ENCODE data around the gene CENPU.

CENPU gene

DNA sequence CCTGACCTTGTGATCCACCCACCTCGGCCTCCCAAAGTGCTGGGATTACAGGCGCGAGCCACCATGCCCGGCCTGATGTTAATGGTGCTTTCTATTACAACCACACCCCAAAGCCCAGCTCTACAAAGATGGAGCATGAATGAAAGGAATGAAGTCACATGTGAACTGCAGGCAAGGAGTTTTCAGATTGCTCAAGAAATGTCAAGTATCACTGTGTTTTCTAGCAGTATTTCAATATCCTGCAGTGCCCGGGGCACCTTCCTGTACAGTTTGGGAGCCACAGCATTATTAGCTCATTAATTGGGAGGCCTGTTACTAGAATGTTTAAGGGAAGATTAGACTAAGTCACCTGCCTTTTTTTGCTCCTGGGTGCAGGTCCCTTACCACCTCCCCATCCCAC lies 44.2 kb downstream of the CENPU start (continued):
- TF ChIP-seq, protein P1, sequence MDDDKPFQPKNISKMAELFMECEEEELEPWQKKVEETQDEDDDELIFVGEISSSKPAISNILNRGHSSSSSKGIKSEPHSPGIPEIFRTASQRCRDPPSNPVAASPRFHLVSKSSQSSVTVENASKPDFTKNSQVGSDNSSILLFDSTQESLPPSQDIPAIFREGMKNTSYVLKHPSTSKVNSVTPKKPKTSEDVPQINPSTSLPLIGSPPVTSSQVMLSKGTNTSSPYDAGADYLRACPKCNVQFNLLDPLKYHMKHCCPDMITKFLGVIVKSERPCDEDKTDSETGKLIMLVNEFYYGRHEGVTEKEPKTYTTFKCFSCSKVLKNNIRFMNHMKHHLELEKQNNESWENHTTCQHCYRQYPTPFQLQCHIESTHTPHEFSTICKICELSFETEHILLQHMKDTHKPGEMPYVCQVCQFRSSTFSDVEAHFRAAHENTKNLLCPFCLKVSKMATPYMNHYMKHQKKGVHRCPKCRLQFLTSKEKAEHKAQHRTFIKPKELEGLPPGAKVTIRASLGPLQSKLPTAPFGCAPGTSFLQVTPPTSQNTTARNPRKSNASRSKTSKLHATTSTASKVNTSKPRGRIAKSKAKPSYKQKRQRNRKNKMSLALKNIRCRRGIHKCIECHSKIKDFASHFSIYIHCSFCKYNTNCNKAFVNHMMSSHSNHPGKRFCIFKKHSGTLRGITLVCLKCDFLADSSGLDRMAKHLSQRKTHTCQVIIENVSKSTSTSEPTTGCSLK (tag by site-specific recombination; IDR thresholded peaks at IDR 0.05), result no peak
- no peak for TF ChIP-seq ZFP41 (tag by site-specific recombination; IDR thresholded peaks at IDR 0.05; ENCODE audit: borderline replicate concordance)

DNA sequence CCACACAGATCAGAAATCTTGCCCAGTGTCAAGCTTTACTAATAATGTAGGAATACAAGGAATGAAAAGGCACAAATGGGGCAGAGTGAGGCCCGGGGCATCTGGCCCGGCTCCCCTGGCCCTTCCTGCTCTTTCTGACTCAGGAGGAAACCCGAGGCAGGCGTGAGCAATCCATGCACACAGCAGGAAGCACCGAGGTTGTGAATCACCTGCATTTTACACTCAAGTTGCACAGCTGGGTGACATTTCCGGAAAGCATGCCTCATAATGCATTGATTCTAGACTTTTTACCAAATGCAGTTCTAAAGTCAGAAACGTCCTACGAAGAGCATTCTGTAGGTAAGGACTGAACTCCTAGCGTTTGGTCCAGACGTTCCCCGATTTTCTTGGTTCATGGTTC lies 45.4 kb downstream of the CENPU start:
- CTCF ChIA-PET, result no interaction called here
- Histone ChIP-seq H3K27ac (ENCODE audit: extremely low read depth, low read depth, low read length) (no peak overlapping the region), H3K36me3 (ENCODE audit: control insufficient read depth in 2 of 2, insufficient read depth in 1 of 2, low read length in 2 of 2) (peaks cover 0 to 26% of the 10 kb centered on the region in 2 experiments), H3K4me3 (ENCODE audit: low read depth, low read length) (no peak overlapping the region), H3K4me1 (ENCODE audit: control insufficient read depth, insufficient read depth, low read length) (no peaks in the 10 kb centered on the region), H3K9me3 (ENCODE audit: control insufficient read depth, insufficient read depth, low read depth, low read length) (no peaks in the 10 kb centered on the region)
- POLR2A ChIA-PET, result no interaction called here
- peak; percentile 63 for TF ChIP-seq ZBTB17 (tag by site-specific recombination; IDR thresholded peaks at IDR 0.05)
- TF ChIP-seq, protein P2, sequence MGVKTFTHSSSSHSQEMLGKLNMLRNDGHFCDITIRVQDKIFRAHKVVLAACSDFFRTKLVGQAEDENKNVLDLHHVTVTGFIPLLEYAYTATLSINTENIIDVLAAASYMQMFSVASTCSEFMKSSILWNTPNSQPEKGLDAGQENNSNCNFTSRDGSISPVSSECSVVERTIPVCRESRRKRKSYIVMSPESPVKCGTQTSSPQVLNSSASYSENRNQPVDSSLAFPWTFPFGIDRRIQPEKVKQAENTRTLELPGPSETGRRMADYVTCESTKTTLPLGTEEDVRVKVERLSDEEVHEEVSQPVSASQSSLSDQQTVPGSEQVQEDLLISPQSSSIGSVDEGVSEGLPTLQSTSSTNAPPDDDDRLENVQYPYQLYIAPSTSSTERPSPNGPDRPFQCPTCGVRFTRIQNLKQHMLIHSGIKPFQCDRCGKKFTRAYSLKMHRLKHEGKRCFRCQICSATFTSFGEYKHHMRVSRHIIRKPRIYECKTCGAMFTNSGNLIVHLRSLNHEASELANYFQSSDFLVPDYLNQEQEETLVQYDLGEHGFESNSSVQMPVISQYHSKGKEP (tag by site-specific recombination; IDR thresholded peaks at IDR 0.05), result peak; percentile 77
- 0 out of 2 replicates have a peak, but pooled peaks have one; percentile 34 for TF ChIP-seq ZNF660 (tag by site-specific recombination; IDR thresholded peaks at IDR 0.05)
- peak; percentile 50 for TF ChIP-seq ZIC2 (tag by site-specific recombination; IDR thresholded peaks at IDR 0.05)
- no peak for TF ChIP-seq ZNF175 (tag by site-specific recombination; IDR thresholded peaks at IDR 0.05)
- no peak for TF ChIP-seq OSR2 (tag by site-specific recombination; IDR thresholded peaks at IDR 0.05)
- TF ChIP-seq ZNF2 (tag by site-specific recombination; IDR thresholded peaks at IDR 0.05), result no peak

- H3K36me3 ChIP-seq (ENCODE audit: control insufficient read depth in 2 of 2, insufficient read depth in 1 of 2, low read length in 2 of 2), result peaks cover 0 to 22% of the 10 kb centered on the region in 2 experiments
- H3K4me3 ChIP-seq (ENCODE audit: low read depth, low read length), result no peak overlapping the region
- no peak overlapping the region for H3K27ac ChIP-seq (ENCODE audit: extremely low read depth, low read depth, low read length)
- H3K9me3 ChIP-seq (ENCODE audit: control insufficient read depth, insufficient read depth, low read depth, low read length), result no peaks in the 10 kb centered on the region
- CTCF ChIA-PET, result no interaction called here
- POLR2A ChIA-PET, result no interaction called here
- H3K4me1 ChIP-seq (ENCODE audit: control insufficient read depth, insufficient read depth, low read length), result no peaks in the 10 kb centered on the region
- TF ChIP-seq ZNF571 (tag by site-specific recombination; IDR thresholded peaks at IDR 0.05) (no peak), ZNF555 (tag by site-specific recombination; conservative IDR thresholded peaks at IDR 0.05) (no peak), ZNF302 (tag by site-specific recombination; IDR thresholded peaks at IDR 0.05; ENCODE audit: low read depth) (no peak), ZNF362 (tag by site-specific recombination; IDR thresholded peaks at IDR 0.05) (no peak), HOXC10 (CRISPR knock-in tag; IDR thresholded peaks at IDR 0.05) (no peak), ZNF548 (tag by site-specific recombination; IDR thresholded peaks at IDR 0.05) (no peak), PATZ1 (tag by site-specific recombination; IDR thresholded peaks at IDR 0.05) (no peak), ZNF138 (tag by site-specific recombination; IDR thresholded peaks at IDR 0.05; ENCODE audit: borderline replicate concordance) (no peak), ZNF37A (tag by site-specific recombination; IDR thresholded peaks at IDR 0.05) (no peak), ZNF791 (tag by site-specific recombination; IDR thresholded peaks at IDR 0.05) (no peak), SP2 (tag by site-specific recombination; IDR thresholded peaks at IDR 0.05) (no peak), ZNF449 (tag by site-specific recombination; IDR thresholded peaks at IDR 0.05) (no peak)
- TF ChIP-seq, protein P3, sequence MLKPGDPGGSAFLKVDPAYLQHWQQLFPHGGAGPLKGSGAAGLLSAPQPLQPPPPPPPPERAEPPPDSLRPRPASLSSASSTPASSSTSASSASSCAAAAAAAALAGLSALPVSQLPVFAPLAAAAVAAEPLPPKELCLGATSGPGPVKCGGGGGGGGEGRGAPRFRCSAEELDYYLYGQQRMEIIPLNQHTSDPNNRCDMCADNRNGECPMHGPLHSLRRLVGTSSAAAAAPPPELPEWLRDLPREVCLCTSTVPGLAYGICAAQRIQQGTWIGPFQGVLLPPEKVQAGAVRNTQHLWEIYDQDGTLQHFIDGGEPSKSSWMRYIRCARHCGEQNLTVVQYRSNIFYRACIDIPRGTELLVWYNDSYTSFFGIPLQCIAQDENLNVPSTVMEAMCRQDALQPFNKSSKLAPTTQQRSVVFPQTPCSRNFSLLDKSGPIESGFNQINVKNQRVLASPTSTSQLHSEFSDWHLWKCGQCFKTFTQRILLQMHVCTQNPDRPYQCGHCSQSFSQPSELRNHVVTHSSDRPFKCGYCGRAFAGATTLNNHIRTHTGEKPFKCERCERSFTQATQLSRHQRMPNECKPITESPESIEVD (tag by site-specific recombination; IDR thresholded peaks at IDR 0.05), result no peak
These were observed 45.9 kb downstream of the CENPU start for GRCh38 chr4:184688005-184688404.

Data from HEK293 (cell line).